ENCODE results near the gene KCND2.
"Not testable (repeated sequence)": the region's sequence is repeated elsewhere in the genome, so short reads cannot be mapped to it uniquely, and the experiment has no call there.

Gene KCND2

GRCh38 chr7:120272701-120273475 lies at the start of gene KCND2:
Gene KCND2, plus strand, starts transcription at chr7:120273175.
- DNase-seq (ENCODE audit: low spot score): peak; percentile 66

GRCh38 chr7:120226188-120226587 lies 46.8 kb upstream of the KCND2 start:
- no peak for DNase-seq (ENCODE audit: low spot score)

- no peak for DNase-seq (ENCODE audit: low spot score)
Measured at GRCh38 chr7:120227255-120227654, 45.7 kb upstream of the KCND2 start.

GRCh38 chr7:120229084-120229483 lies 43.9 kb upstream of the KCND2 start:
- no peak for DNase-seq (ENCODE audit: low spot score)

GRCh38 chr7:120233338-120233737 lies 39.6 kb upstream of the KCND2 start:
- no peak for DNase-seq (ENCODE audit: low spot score)

- DNase-seq (ENCODE audit: low spot score): not testable (repeated sequence)
Measured at GRCh38 chr7:120240350-120240749, 32.6 kb upstream of the KCND2 start.

GRCh38 chr7:120241973-120242372 lies 31.0 kb upstream of the KCND2 start:
- no peak for DNase-seq (ENCODE audit: low spot score)

- no peak for DNase-seq (ENCODE audit: low spot score)
Measured at GRCh38 chr7:120254845-120255244, 18.1 kb upstream of the KCND2 start.

- no peak for DNase-seq (ENCODE audit: low spot score)
Measured at GRCh38 chr7:120256344-120257070, 16.5 kb upstream of the KCND2 start.

GRCh38 chr7:120259386-120259785 lies 13.6 kb upstream of the KCND2 start:
- DNase-seq (ENCODE audit: low spot score): no peak

- no peak for DNase-seq (ENCODE audit: low spot score)
Measured at GRCh38 chr7:120260111-120260510, 12.9 kb upstream of the KCND2 start.

GRCh38 chr7:120272261-120272660 lies 714 bp upstream of the KCND2 start:
- DNase-seq (ENCODE audit: low spot score): no peak

- DNase-seq (ENCODE audit: low spot score): peak; percentile 66
Measured at GRCh38 chr7:120273476-120273975, 551 bp downstream of the KCND2 start.

GRCh38 chr7:120274482-120274881 lies 1.5 kb downstream of the KCND2 start:
- DNase-seq (ENCODE audit: low spot score): no peak

GRCh38 chr7:120274899-120275298 lies 1.9 kb downstream of the KCND2 start:
- no peak for DNase-seq (ENCODE audit: low spot score)

GRCh38 chr7:120276720-120277119 lies 3.7 kb downstream of the KCND2 start:
- DNase-seq (ENCODE audit: low spot score): no peak

- DNase-seq (ENCODE audit: low spot score): no peak
Measured at GRCh38 chr7:120278773-120279172, 5.8 kb downstream of the KCND2 start.

GRCh38 chr7:120280743-120281142 lies 7.8 kb downstream of the KCND2 start:
- no peak for DNase-seq (ENCODE audit: low spot score)

- no peak for DNase-seq (ENCODE audit: low spot score)
Measured at GRCh38 chr7:120293027-120293426, 20.1 kb downstream of the KCND2 start.

- DNase-seq (ENCODE audit: low spot score): no peak
Measured at GRCh38 chr7:120302190-120302589, 29.2 kb downstream of the KCND2 start.

- DNase-seq (ENCODE audit: low spot score): no peak
Measured at GRCh38 chr7:120303105-120303504, 30.1 kb downstream of the KCND2 start.

- no peak for DNase-seq (ENCODE audit: low spot score)
Measured at GRCh38 chr7:120304674-120305073, 31.7 kb downstream of the KCND2 start.

GRCh38 chr7:120307991-120308545 lies 35.1 kb downstream of the KCND2 start:
- DNase-seq (ENCODE audit: low spot score): no peak
